HG03521 (cell line): ENCODE data around the gene LYRM4.
"Not testable (repeated sequence)": the region's sequence is repeated elsewhere in the genome, so short reads cannot be mapped to it uniquely, and the experiment has no call there.

Source experiments
- ATAC-seq: cut with Tn5 transposase; IDR thresholded peaks from one replicate; pipeline ENCODE4 v1.9.1; 2021; ENCODE audit warnings: mild to moderate bottlenecking, moderate library complexity; ENCODE audit not compliant: unreplicated experiment

Gene LYRM4

GRCh38 chr6:5125152-5126006, 135.4 kb downstream of the LYRM4 start:
- ATAC-seq, result no peak

DNA sequence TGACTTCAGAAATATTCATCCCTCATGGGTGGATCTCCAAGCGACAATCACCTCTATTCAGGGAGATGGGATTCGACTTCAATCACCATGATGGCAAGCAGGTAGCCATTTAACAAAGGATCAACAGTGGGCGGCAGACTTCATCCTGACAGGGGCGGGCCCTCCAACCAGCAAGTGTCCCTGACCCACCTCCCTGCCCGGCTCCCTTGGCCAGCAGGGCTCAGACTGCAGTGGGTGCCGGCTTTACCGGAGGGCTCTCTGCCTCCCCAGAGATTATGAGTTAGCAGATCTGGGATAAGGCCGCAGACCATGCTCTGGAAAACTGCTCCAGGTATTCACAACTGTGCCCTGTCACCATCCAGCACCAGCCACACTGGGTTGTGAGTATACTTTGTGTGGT, 136.2 kb downstream of the LYRM4 start:
- no peak for ATAC-seq

DNA sequence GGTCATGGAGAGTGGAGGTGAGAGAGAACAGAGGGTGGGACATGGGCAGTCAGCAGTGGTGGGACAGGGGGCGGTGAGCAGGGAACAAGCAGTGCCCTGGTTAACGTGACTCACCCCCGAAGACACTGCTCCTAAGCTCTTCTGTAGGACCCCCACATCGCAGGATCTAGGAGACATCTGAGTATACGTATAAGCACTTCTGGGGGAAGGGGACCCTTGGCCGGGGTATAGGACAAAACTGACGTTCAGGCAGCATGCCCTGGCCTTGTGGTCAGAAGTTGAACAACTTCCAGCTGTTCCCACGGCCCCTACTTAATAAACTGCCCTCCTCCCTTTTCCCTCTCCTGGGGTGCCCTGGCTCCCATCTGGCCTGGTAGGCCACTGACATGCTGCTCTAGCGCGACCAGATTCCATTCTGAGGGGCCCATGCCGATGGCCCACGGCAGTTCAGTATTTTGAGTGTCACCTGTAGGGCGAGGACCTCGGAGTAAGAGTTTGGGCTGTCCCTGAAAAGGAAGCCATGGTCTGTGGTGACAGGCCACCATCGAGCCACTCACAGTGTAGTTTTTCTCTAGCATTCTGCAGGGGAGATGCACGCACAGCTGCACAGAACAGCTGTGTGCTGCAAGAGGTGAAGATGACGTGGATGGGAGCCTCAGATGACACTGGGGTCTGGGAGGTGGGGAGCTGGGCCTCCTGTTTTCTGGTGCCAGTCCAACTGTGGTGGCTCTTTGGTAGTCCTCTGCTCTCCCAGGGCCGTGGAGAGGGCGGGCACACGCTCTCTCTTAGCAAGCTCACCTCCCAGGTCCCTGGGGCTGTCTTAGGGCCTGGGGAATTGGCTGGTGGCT, 137.2 kb downstream of the LYRM4 start:
- ATAC-seq, result no peak

GRCh38 chr6:5122504-5123112, 138.1 kb downstream of the LYRM4 start:
- ATAC-seq, result no peak

- ATAC-seq, result no peak
Measured at GRCh38 chr6:5121956-5122355, 138.8 kb downstream of the LYRM4 start.

- ATAC-seq, result no peak
Measured at GRCh38 chr6:5121479-5121878, 139.3 kb downstream of the LYRM4 start.

DNA sequence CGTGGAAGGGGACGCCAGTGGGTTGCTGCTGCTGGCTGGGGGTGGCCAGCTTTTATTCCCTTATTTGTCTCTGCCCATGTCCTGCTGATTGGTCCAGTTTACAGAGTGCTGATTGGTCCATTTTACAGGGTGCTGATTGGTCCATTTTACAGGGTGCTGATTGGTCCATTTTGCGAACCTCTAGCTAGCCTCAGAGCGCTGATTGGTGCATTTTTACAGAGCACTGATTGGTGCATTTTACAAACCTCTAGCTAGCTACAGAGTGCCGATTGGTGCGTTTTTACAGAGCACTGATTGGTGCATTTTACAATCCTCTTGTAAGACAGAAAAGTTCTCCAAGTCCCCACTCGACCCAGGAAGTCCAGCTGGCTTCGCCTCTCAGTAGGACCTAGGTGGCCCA, 140.2 kb downstream of the LYRM4 start:
- ATAC-seq, result not testable (repeated sequence)

DNA sequence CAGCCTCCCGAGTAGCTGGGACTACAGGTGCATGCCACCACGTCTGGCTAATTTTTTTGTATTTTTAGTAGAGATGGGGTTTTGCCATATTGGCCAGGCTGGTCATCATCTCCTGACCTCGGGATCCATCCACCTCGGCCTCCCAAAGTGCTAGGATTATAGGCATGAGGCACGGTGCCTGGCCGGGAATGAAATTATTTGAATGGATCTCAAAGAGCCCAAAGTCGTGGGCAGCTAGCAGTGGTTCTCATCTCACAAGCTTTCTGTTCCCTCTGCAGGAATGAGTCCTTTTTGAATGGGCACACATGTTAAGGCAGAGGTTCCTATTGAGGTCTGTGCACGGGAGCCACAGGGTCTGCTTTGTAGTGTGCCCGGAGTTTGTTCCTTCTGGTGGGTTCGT, 140.7 kb downstream of the LYRM4 start:
- ATAC-seq, result no peak

DNA sequence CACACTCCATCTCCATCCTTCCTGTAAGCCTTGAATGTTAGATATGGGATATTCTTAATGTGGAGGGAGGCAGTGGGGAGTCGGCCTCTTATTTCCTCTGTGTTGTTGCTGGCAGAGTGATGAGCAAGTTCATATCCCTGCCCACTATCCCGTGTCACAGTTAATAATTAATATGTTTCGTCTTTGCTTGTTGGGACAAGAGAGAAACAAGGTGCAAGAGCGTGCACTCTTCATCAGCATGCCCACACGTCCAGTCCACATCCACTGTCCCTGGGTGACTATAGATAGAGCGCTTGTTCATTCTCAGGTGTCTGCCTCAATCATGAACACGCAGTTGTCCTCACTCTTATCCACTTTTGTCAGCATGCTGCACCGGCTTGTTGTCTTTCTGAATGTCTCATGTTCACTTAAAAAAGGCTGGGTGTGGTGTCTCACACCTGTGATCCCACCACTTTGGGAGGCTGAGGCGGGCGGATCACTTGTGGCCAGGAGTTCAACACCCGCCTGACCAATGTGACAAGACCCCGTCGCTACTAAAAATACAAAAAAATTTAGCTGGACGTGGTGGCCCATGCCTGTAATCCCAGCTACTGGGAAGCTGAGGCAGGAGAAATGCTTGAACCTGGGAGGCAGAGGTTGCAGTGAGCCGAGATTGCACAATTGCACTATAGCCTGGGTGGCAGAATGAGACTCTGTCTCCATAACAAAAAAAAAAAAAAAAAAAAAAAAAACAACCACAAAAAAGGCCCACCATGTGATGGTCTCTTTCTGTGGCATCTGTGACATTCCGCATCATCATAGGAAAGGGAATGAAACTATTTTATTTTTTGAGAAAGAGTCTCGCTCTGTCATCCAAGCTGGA, 141.4 kb downstream of the LYRM4 start:
- no peak for ATAC-seq

- ATAC-seq, result no peak
Measured at GRCh38 chr6:5116243-5116991, 144.3 kb downstream of the LYRM4 start.

DNA sequence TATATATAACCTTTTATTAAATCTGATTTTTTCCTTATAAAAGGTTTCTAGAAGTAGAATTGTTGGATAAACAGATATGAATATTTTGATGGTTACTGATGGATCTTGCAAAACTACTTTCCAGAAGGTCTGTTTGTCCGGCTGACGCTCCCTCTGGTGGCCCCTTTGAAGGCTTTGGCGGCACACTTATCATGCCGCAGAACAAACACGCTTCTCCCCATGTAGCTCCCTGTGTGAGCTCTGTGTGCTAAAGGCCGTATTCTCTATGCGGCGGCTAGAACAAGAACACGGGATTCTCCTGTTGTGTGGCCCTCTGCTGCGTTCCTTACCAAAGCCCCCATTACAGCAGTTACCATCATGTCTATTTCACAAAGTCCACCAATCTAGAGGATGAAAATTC, 145.6 kb downstream of the LYRM4 start:
- ATAC-seq, result no peak

GRCh38 chr6:5113096-5113495, 147.7 kb downstream of the LYRM4 start:
- no peak for ATAC-seq

- no peak for ATAC-seq
Measured at GRCh38 chr6:5112066-5112799, 148.5 kb downstream of the LYRM4 start.

DNA sequence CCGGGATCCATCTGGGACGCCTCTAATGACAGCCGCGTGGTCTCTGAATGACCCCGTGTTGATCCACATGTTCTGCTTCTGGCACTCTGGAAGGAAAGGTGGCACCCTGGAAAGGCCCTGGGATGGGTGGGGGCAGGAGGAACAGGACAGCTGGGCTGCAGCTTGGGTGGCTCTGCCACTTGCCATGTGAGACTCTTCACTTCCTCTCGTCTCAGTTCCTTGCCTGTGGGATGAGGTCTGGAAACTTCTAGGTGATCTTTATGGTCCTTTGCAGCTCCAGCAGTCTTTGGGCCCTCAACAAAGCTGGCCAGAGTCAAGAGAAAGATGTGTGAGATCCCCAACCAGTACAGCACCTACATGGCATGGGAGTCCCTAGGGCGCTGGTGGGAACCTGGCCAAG, 149.1 kb downstream of the LYRM4 start:
- ATAC-seq, result no peak

- no peak for ATAC-seq
Measured at GRCh38 chr6:5110246-5110645, 150.5 kb downstream of the LYRM4 start.

GRCh38 chr6:5109436-5109835, 151.3 kb downstream of the LYRM4 start:
- ATAC-seq, result no peak

- ATAC-seq, result no peak
Measured at GRCh38 chr6:5108536-5109150, 152.1 kb downstream of the LYRM4 start.

GRCh38 chr6:5108068-5108467, 152.7 kb downstream of the LYRM4 start:
- no peak for ATAC-seq

DNA sequence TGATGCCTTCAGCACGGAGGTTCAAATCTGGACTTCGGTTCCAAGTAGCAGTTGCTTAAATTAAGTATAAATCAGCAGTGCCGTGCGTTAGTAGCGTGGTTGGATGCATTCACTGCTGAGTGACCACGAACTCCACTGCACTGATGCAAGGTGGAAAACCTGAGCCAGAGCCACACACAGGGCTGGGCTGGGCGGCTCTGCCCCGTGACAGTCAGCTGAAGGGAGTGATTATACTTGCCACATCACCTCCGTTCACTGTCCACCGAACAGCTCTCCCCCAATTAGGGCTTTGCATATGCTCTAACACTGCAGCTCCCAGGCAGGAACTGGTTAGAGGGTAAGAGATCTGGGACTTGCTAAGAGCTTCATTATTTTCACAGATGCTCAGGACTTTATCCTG, 153.4 kb downstream of the LYRM4 start:
- no peak for ATAC-seq
